A549 (cell line): ENCODE data around the gene TLNRD1. TPM values are rescaled to one million over a fixed set of nuclear protein-coding genes. Genes with fewer than 3 reads are reported as not detected.

Experiments
- ATAC-seq, 2 experiments: fragments of 200-7000 bp in 1 of 2; fragments of >200 bp in 1 of 2; cut with Nextera tagmentation in 1 of 2; cut with Tn5 transposase in 1 of 2; 3 replicates each; pipeline versions ENCODE4 v1.8.0 to v1.9.1; 2018 to 2020; ENCODE audit warnings: mild to moderate bottlenecking in 1 of 2, moderate library complexity in 1 of 2
- CTCF ChIA-PET: fragments of 300-600 bp; sonication (Branson Sonifier 250); formaldehyde crosslinking; extraction: SDS; loops from one replicate; lab custom pipeline; 2021; ENCODE audit warnings: antibody characterized with exemption, inconsistent platforms; lab: Yijun Ruan, JAX
- POLR2A ChIA-PET: fragments of 350-600 bp; formaldehyde crosslinking; extraction: SDS; loops from one replicate; lab custom pipeline; 2021; ENCODE audit warnings: antibody characterized with exemption, inconsistent platforms; lab: Yijun Ruan, JAX
- DNase-seq, 2 experiments: peaks; one replicate each; pipeline versions ENCODE4 v3.0.0 to v3.0.0-alpha.2; 2011 to 2016; ENCODE audit warnings: low read depth in 1 of 2, low spot score in 1 of 2
- FAIRE-seq: peaks from 2 replicates; lab custom pipeline; 2011; peaks lifted over from hg19 to GRCh38; lab: Jason Lieb, UNC
- H3K27ac ChIP-seq, 2 experiments: fragments of >200 bp; sonication (Bioruptor Twin); formaldehyde crosslinking; 3 replicates each; pipeline ENCODE4 v1.5.1; 2016 to 2017
- H3K4me1 ChIP-seq: fragments of >200 bp; sonication (Bioruptor Twin); formaldehyde crosslinking; 3 replicates; pipeline ENCODE4 v1.6.1; 2016
- H3K4me2 ChIP-seq: fragments of >200 bp; sonication (Bioruptor Twin); formaldehyde crosslinking; 3 replicates; pipeline ENCODE4 v1.6.1; 2016
- H3K4me3 ChIP-seq: fragments of >200 bp; sonication (Bioruptor Twin); formaldehyde crosslinking; 3 replicates; pipeline ENCODE4 v1.5.1; 2016
- H3K9me3 ChIP-seq: fragments of >200 bp; sonication (Bioruptor Twin); formaldehyde crosslinking; 3 replicates; pipeline ENCODE4 v1.6.1; 2016
- BHLHE40 ChIP-seq: IDR thresholded peaks from 2 replicates; pipeline ENCODE4 v1.6.1; 2012; ENCODE audit warnings: low read depth, low read length, inconsistent platforms
- CBX8 ChIP-seq: fragments of 200-600 bp; sonication (generic); IDR thresholded peaks from 2 replicates; pipeline ENCODE4 v1.6.1; 2016
- EP300 ChIP-seq, 2 experiments: fragments of >200 bp; sonication (Bioruptor Twin); formaldehyde crosslinking; IDR thresholded peaks; 2 replicates in 1 of 2; 3 replicates in 1 of 2; pipeline ENCODE4 v1.6.1; 2016 to 2017
- GATA3 ChIP-seq: IDR thresholded peaks from 2 replicates; pipeline ENCODE4 v1.6.1; 2012; ENCODE audit warnings: borderline replicate concordance
- HMGXB4 ChIP-seq: fragments of 250-450 bp; sonication (Bioruptor Pico); IDR thresholded peaks from 2 replicates; pipeline ENCODE4 v1.5.0; 2021; ENCODE audit warnings: mild to moderate bottlenecking, moderate library complexity, borderline replicate concordance
- HOXA7 ChIP-seq: fragments of 250-450 bp; sonication (Bioruptor Pico); IDR thresholded peaks from 2 replicates; pipeline ENCODE4 v1.5.0; 2020; ENCODE audit warnings: mild to moderate bottlenecking, moderate library complexity
- HOXB5 ChIP-seq: fragments of 250-450 bp; sonication (Bioruptor Pico); IDR thresholded peaks from 2 replicates; pipeline ENCODE4 v1.5.0; 2020; ENCODE audit warnings: mild to moderate bottlenecking, moderate library complexity
- JUN ChIP-seq, 2 experiments: fragments of >200 bp; sonication (Bioruptor Twin); formaldehyde crosslinking; IDR thresholded peaks; 2 replicates in 1 of 2; 3 replicates in 1 of 2; pipeline ENCODE4 v1.6.1; 2016 to 2017
- JUNB ChIP-seq: fragments of >200 bp; sonication (Bioruptor Twin); formaldehyde crosslinking; IDR thresholded peaks from 2 replicates; pipeline ENCODE4 v1.6.1; 2016
- KDM1A ChIP-seq: fragments of 200-600 bp; sonication (generic); IDR thresholded peaks from 2 replicates; pipeline ENCODE4 v1.6.1; 2016; ENCODE audit warnings: low read depth, mild to moderate bottlenecking
- KDM5A ChIP-seq: fragments of 200-600 bp; sonication (generic); IDR thresholded peaks from 2 replicates; pipeline ENCODE4 v1.6.1; 2016; ENCODE audit warnings: antibody characterized with exemption, mild to moderate bottlenecking
- MAX ChIP-seq: IDR thresholded peaks from 2 replicates; pipeline ENCODE4 v1.6.1; 2012
- MAZ ChIP-seq: fragments of 150-350 bp; IDR thresholded peaks from 2 replicates; pipeline ENCODE4 v1.6.1; 2014; ENCODE audit warnings: antibody characterized with exemption, low read depth, low read length, borderline replicate concordance
- NFE2L2 ChIP-seq: fragments of 150-350 bp; conservative IDR thresholded peaks from 2 replicates; pipeline ENCODE4 v1.6.1; 2014; ENCODE audit warnings: low read length
- NR3C1 ChIP-seq: fragments of >200 bp; sonication (Bioruptor Twin); formaldehyde crosslinking; IDR thresholded peaks from 3 replicates; pipeline ENCODE4 v1.6.1; 2017
- PHF8 ChIP-seq: fragments of 200-600 bp; sonication (generic); IDR thresholded peaks from 2 replicates; pipeline ENCODE4 v1.6.1; 2016; ENCODE audit warnings: low read depth, mild to moderate bottlenecking, antibody characterized with exemption, moderate library complexity, borderline replicate concordance
- POLR2A ChIP-seq: IDR thresholded peaks from 2 replicates; pipeline ENCODE4 v1.6.1; 2012; ENCODE audit warnings: mild to moderate bottlenecking, low read length
- POLR2AphosphoS2 ChIP-seq: conservative IDR thresholded peaks from 2 replicates; pipeline ENCODE4 v1.6.1; 2012; ENCODE audit warnings: low read length, improper control_type of control experiment, inconsistent platforms
- RARB ChIP-seq: fragments of 250-450 bp; sonication (Bioruptor Pico); IDR thresholded peaks from 2 replicates; pipeline ENCODE4 v1.8.0; 2021; ENCODE audit warnings: mild to moderate bottlenecking, moderate library complexity
- RFX5 ChIP-seq: fragments of 450-650 bp; IDR thresholded peaks from 2 replicates; pipeline ENCODE4 v1.7.1; 2014; ENCODE audit warnings: antibody characterized with exemption, mild to moderate bottlenecking, moderate library complexity
- TFCP2L1 ChIP-seq: fragments of 250-450 bp; sonication (Bioruptor Pico); IDR thresholded peaks from 2 replicates; pipeline ENCODE4 v1.5.0; 2021; ENCODE audit warnings: mild to moderate bottlenecking
- USF2 ChIP-seq: fragments of 450-650 bp; IDR thresholded peaks from 2 replicates; pipeline ENCODE4 v1.6.1; 2014; ENCODE audit warnings: antibody characterized with exemption
- ZFP36 ChIP-seq: fragments of 450-650 bp; IDR thresholded peaks from 2 replicates; pipeline ENCODE4 v1.6.1; 2014; ENCODE audit warnings: borderline replicate concordance; ENCODE audit not compliant: partially characterized antibody
- ZNF302 ChIP-seq: fragments of 250-450 bp; sonication (Bioruptor Pico); IDR thresholded peaks from 2 replicates; pipeline ENCODE4 v1.9.0; 2021; ENCODE audit warnings: inconsistent platforms, mild to moderate bottlenecking, moderate library complexity
- WGBS: methylation state at CpG from one replicate; pipeline ENCODE4 v1.1.6; 2017; ENCODE audit errors: missing lambda C conversion rate; 5-methylcytosine and 5-hydroxymethylcytosine counted together
- polyA plus RNA-seq, 4 experiments: library from polyadenylated mRNA; depleted of rRNA in 3 of 4; stranded (reverse); fragments of >200 nt; fragmentation: RNase III in 1 of 4; extraction: RNeasy Plus Mini Kit Qiagen cat#74134 plus additional on column Dnase treatment in 1 of 4; gene quantifications; 2 replicates in 3 of 4; 3 replicates in 1 of 4; pipeline ENCODE4 v1.2.3, GENCODE V29; 2011 to 2017
- TF ChIP-seq, protein P1 (sequence below): fragments of >200 bp; sonication (Bioruptor Twin); formaldehyde crosslinking; IDR thresholded peaks from 3 replicates; pipeline ENCODE4 v1.5.1; 2016
- TF ChIP-seq, protein P2 (sequence below): fragments of >200 bp; sonication (Bioruptor Twin); formaldehyde crosslinking; IDR thresholded peaks from 2 replicates; pipeline ENCODE4 v1.6.1; 2016
- TF ChIP-seq, protein P3 (sequence below): fragments of 200-600 bp; sonication (generic); IDR thresholded peaks from 2 replicates; pipeline ENCODE4 v1.6.1; 2016; ENCODE audit warnings: antibody characterized with exemption, mild to moderate bottlenecking, moderate library complexity

TLNRD1 gene
- polyA plus RNA-seq, 2 of the 4 experiments (the other 2 are of a cell fraction) = 6.6 to 7.2 TPM

DNA sequence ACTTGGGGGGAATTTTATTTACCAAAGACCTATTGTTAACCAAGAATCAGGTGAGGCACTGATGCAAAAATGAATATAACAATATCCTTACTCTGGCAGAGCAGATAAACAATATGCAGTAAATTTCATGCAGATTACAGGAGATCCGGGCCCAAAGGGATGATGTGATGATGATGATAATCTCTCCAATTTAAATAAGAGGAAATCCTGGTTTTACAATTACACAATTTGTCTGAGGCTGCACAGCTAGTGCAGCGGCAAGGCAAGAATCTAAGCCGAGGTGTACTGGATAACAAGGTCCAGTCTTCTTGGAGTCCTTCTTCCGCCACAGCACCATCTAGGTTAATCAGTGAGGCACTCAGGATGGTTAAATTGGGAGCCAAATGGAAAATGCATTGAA lies 8.7 kb upstream of the TLNRD1 start:
- no peak overlapping the region for H3K4me2 ChIP-seq
- H3K4me3 ChIP-seq = no peak overlapping the region
- no peak for DNase-seq
- 80% methylated on average over 4 of the region's 4 CpGs for WGBS
- ChIA-PET CTCF (interaction anchor here (0.7 to 1.8 kb wide), 4 partner anchors 9 to 534 kb away, joined by 3 to 9 read pairs (median 4); partner anchors contain the start of genes CEMIP and TLNRD1), POLR2A (interaction anchor here (2.4 kb wide), 1 partner anchor 9 kb away, joined by 30 read pairs; the partner anchor contains the start of gene TLNRD1)
- H3K4me1 ChIP-seq = peaks cover 18% of the 10 kb centered on the region; the same call in 2 of the 3 replicates
- no peak for FAIRE-seq
- no peak for ATAC-seq
- TF ChIP-seq RFX5 (no peak), HMGXB4 (no peak), MAX (no peak), ZFP36 (no peak), POLR2A (no peak), POLR2AphosphoS2 (no peak), TFCP2L1 (CRISPR knock-in tag) (no peak), HOXA7 (CRISPR knock-in tag) (no peak), MAZ (no peak), EP300 (IDR thresholded peaks at IDR 0.05) (no peak), ZNF302 (CRISPR knock-in tag) (no peak), GATA3 (no peak), KDM5A (no peak), PHF8 (no peak), CBX8 (no peak), KDM1A (no peak), HOXB5 (CRISPR knock-in tag) (no peak), JUNB (no peak)
- TF ChIP-seq, protein P1, sequence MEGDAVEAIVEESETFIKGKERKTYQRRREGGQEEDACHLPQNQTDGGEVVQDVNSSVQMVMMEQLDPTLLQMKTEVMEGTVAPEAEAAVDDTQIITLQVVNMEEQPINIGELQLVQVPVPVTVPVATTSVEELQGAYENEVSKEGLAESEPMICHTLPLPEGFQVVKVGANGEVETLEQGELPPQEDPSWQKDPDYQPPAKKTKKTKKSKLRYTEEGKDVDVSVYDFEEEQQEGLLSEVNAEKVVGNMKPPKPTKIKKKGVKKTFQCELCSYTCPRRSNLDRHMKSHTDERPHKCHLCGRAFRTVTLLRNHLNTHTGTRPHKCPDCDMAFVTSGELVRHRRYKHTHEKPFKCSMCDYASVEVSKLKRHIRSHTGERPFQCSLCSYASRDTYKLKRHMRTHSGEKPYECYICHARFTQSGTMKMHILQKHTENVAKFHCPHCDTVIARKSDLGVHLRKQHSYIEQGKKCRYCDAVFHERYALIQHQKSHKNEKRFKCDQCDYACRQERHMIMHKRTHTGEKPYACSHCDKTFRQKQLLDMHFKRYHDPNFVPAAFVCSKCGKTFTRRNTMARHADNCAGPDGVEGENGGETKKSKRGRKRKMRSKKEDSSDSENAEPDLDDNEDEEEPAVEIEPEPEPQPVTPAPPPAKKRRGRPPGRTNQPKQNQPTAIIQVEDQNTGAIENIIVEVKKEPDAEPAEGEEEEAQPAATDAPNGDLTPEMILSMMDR = no peak
- no peak overlapping the region for H3K27ac ChIP-seq
- no peaks in the 10 kb centered on the region for H3K9me3 ChIP-seq

DNA sequence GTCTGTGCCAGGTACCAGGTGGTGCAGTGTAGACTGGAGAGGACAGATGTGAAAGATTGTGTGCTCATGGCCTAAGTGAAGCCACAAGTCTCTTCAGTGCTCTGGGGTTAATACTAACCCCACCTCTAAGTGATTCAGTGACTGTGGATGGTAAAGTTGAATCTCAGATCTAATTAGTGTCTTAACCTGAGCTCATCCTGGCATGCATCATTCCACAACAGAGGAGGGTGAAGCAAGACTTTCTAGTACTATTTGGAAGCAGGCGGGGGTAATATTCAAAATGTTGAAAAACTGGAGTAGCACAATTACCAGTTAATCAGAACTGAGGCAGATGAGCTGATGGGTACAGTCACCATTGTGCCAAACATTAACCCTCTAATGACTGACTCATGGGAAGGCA lies 8.3 kb upstream of the TLNRD1 start:
- FAIRE-seq = no peak
- Histone ChIP-seq H3K4me3 (no peak overlapping the region), H3K27ac (no peak overlapping the region), H3K4me2 (no peak overlapping the region), H3K4me1 (peaks cover 18% of the 10 kb centered on the region; the same call in 2 of the 3 replicates), H3K9me3 (no peaks in the 10 kb centered on the region)
- POLR2A ChIA-PET = no interaction called here
- 100% methylated on average over 1 of the region's 1 CpG for WGBS
- ATAC-seq = no peak
- no peak for DNase-seq
- CTCF ChIA-PET = interaction anchor here (1.0 to 1.2 kb wide), 2 partner anchors 23 to 213 kb away, joined by 3 to 5 read pairs; partner anchors contain the start of gene CEMIP
- TF ChIP-seq, protein P1 = no peak
- TF ChIP-seq, protein P2, sequence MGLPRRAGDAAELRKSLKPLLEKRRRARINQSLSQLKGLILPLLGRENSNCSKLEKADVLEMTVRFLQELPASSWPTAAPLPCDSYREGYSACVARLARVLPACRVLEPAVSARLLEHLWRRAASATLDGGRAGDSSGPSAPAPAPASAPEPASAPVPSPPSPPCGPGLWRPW = no peak
- TF ChIP-seq NR3C1 (no peak), RARB (CRISPR knock-in tag) (no peak), USF2 (no peak), HMGXB4 (no peak), JUN (IDR thresholded peaks at IDR 0.05) (no peak), NFE2L2 (no peak), BHLHE40 (no peak), POLR2A (no peak)
- TF ChIP-seq, protein P3, sequence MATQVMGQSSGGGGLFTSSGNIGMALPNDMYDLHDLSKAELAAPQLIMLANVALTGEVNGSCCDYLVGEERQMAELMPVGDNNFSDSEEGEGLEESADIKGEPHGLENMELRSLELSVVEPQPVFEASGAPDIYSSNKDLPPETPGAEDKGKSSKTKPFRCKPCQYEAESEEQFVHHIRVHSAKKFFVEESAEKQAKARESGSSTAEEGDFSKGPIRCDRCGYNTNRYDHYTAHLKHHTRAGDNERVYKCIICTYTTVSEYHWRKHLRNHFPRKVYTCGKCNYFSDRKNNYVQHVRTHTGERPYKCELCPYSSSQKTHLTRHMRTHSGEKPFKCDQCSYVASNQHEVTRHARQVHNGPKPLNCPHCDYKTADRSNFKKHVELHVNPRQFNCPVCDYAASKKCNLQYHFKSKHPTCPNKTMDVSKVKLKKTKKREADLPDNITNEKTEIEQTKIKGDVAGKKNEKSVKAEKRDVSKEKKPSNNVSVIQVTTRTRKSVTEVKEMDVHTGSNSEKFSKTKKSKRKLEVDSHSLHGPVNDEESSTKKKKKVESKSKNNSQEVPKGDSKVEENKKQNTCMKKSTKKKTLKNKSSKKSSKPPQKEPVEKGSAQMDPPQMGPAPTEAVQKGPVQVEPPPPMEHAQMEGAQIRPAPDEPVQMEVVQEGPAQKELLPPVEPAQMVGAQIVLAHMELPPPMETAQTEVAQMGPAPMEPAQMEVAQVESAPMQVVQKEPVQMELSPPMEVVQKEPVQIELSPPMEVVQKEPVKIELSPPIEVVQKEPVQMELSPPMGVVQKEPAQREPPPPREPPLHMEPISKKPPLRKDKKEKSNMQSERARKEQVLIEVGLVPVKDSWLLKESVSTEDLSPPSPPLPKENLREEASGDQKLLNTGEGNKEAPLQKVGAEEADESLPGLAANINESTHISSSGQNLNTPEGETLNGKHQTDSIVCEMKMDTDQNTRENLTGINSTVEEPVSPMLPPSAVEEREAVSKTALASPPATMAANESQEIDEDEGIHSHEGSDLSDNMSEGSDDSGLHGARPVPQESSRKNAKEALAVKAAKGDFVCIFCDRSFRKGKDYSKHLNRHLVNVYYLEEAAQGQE = no peak
